ENCODE measurements around the gene GRK3.
"Not testable (repeated sequence)": the region's sequence is repeated elsewhere in the genome, so short reads cannot be mapped to it uniquely, and the experiment has no call there.

GRK3 gene

GRCh38 chr22:25572708-25573171 lies 8.3 kb downstream of the GRK3 start:
- DNase-seq (ENCODE audit: low read depth): no peak

- no peak for DNase-seq (ENCODE audit: low read depth)
Measured at GRCh38 chr22:25573841-25574240, 9.4 kb downstream of the GRK3 start.

GRCh38 chr22:25574736-25575135 lies 10.3 kb downstream of the GRK3 start:
- no peak for DNase-seq (ENCODE audit: low read depth)

- DNase-seq (ENCODE audit: low read depth): not testable (repeated sequence)
Measured at GRCh38 chr22:25575674-25576392, 11.4 kb downstream of the GRK3 start.

- not testable (repeated sequence) for DNase-seq (ENCODE audit: low read depth)
Measured at GRCh38 chr22:25581452-25581851, 17.0 kb downstream of the GRK3 start.

- no peak for DNase-seq (ENCODE audit: low read depth)
Measured at GRCh38 chr22:25582946-25583345, 18.5 kb downstream of the GRK3 start.

GRCh38 chr22:25584993-25585392 lies 20.5 kb downstream of the GRK3 start:
- DNase-seq (ENCODE audit: low read depth): not testable (repeated sequence)

- DNase-seq (ENCODE audit: low read depth): not testable (repeated sequence)
Measured at GRCh38 chr22:25589664-25590063, 25.2 kb downstream of the GRK3 start.

- not testable (repeated sequence) for DNase-seq (ENCODE audit: low read depth)
Measured at GRCh38 chr22:25593323-25593722, 28.8 kb downstream of the GRK3 start.

GRCh38 chr22:25598609-25599008 lies 34.1 kb downstream of the GRK3 start:
- no peak for DNase-seq (ENCODE audit: low read depth)

- DNase-seq (ENCODE audit: low read depth): no peak
Measured at GRCh38 chr22:25602445-25602844, 38.0 kb downstream of the GRK3 start.

GRCh38 chr22:25602916-25603315 lies 38.4 kb downstream of the GRK3 start:
- no peak for DNase-seq (ENCODE audit: low read depth)

GRCh38 chr22:25605146-25605545 lies 40.7 kb downstream of the GRK3 start:
- not testable (repeated sequence) for DNase-seq (ENCODE audit: low read depth)

GRCh38 chr22:25605565-25605964 lies 41.1 kb downstream of the GRK3 start:
- not testable (repeated sequence) for DNase-seq (ENCODE audit: low read depth)

GRCh38 chr22:25611284-25611683 lies 46.8 kb downstream of the GRK3 start:
- not testable (repeated sequence) for DNase-seq (ENCODE audit: low read depth)

- DNase-seq (ENCODE audit: low read depth): not testable (repeated sequence)
Measured at GRCh38 chr22:25613131-25613530, 48.7 kb downstream of the GRK3 start.

GRCh38 chr22:25613558-25613957 lies 49.1 kb downstream of the GRK3 start:
- DNase-seq (ENCODE audit: low read depth): not testable (repeated sequence)

- DNase-seq (ENCODE audit: low read depth): not testable (repeated sequence)
Measured at GRCh38 chr22:25614791-25615190, 50.3 kb downstream of the GRK3 start.

GRCh38 chr22:25621986-25622385 lies 57.5 kb downstream of the GRK3 start:
- no peak for DNase-seq (ENCODE audit: low read depth)

- no peak for DNase-seq (ENCODE audit: low read depth)
Measured at GRCh38 chr22:25623310-25623734, 58.8 kb downstream of the GRK3 start.

- no peak for DNase-seq (ENCODE audit: low read depth)
Measured at GRCh38 chr22:25623851-25624250, 59.4 kb downstream of the GRK3 start.

GRCh38 chr22:25624476-25624875 lies 60.0 kb downstream of the GRK3 start:
- no peak for DNase-seq (ENCODE audit: low read depth)

GRCh38 chr22:25625747-25626623 lies 61.5 kb downstream of the GRK3 start:
- DNase-seq (ENCODE audit: low read depth): not testable (repeated sequence)

All from stimulated activated CD8-positive, alpha-beta memory T cell treated with anti-CD3 and anti-CD28 coated beads, Interleukin-7, amount 100 ng/mL, for 24 hours (primary cell).